ENCODE data around the gene FAM209A.

The FAM209A gene

GRCh38 chr20:56565511-56565910, 41.0 kb downstream of the FAM209A start:
- H3K36me3 ChIP-seq (ENCODE audit: insufficient read depth, low read length), result no peaks in the 10 kb centered on the region
- no peaks in the 10 kb centered on the region for H3K4me1 ChIP-seq (ENCODE audit: insufficient read depth, low read length, poor library complexity, severe bottlenecking)
- no peak overlapping the region for H3K4me2 ChIP-seq (ENCODE audit: low read depth, low read length, poor library complexity, severe bottlenecking)
- H3K9me2 ChIP-seq (replicated peaks; ENCODE audit: low read depth, low read length), result no peaks in the 10 kb centered on the region
- H3K9me3 ChIP-seq (ENCODE audit: insufficient read depth, low read depth, low read length), result no peaks in the 10 kb centered on the region
- H3F3A ChIP-seq (ENCODE audit: low read depth), result no peaks in the 10 kb centered on the region
- H3K27me3 ChIP-seq (ENCODE audit: insufficient read depth, low read length, poor library complexity, severe bottlenecking), result no peaks in the 10 kb centered on the region
- H3K9ac ChIP-seq (ENCODE audit: low read depth, low read length, poor library complexity, severe bottlenecking), result no peak overlapping the region
- TF ChIP-seq CTCF (conservative IDR thresholded peaks at IDR 0.05; ENCODE audit: low read length), result no peak
- no peak for TF ChIP-seq EZH2phosphoT487 (IDR thresholded peaks at IDR 0.05; ENCODE audit: borderline replicate concordance)
- H2AFZ ChIP-seq (ENCODE audit: low read length), result no peak overlapping the region
- H3K79me2 ChIP-seq (ENCODE audit: insufficient read depth, low read length), result no peaks in the 10 kb centered on the region
- H4K20me1 ChIP-seq (ENCODE audit: insufficient read depth, low read length, poor library complexity, severe bottlenecking), result no peaks in the 10 kb centered on the region
- H3K4me3 ChIP-seq (ENCODE audit: low read length, poor library complexity, severe bottlenecking), result no peak overlapping the region

- Histone ChIP-seq H2AFZ (ENCODE audit: low read length) (no peak overlapping the region), H3K9ac (ENCODE audit: low read depth, low read length, poor library complexity, severe bottlenecking) (no peak overlapping the region), H3K4me1 (ENCODE audit: insufficient read depth, low read length, poor library complexity, severe bottlenecking) (no peaks in the 10 kb centered on the region), H3K4me3 (ENCODE audit: low read length, poor library complexity, severe bottlenecking) (no peak overlapping the region), H3K79me2 (ENCODE audit: insufficient read depth, low read length) (no peaks in the 10 kb centered on the region), H3F3A (ENCODE audit: low read depth) (no peaks in the 10 kb centered on the region), H4K20me1 (ENCODE audit: insufficient read depth, low read length, poor library complexity, severe bottlenecking) (no peaks in the 10 kb centered on the region), H3K4me2 (ENCODE audit: low read depth, low read length, poor library complexity, severe bottlenecking) (no peak overlapping the region), H3K36me3 (ENCODE audit: insufficient read depth, low read length) (no peaks in the 10 kb centered on the region), H3K27me3 (ENCODE audit: insufficient read depth, low read length, poor library complexity, severe bottlenecking) (no peaks in the 10 kb centered on the region), H3K9me3 (ENCODE audit: insufficient read depth, low read depth, low read length) (no peaks in the 10 kb centered on the region), H3K9me2 (replicated peaks; ENCODE audit: low read depth, low read length) (no peaks in the 10 kb centered on the region)
- no peak for TF ChIP-seq EZH2phosphoT487 (IDR thresholded peaks at IDR 0.05; ENCODE audit: borderline replicate concordance)
- no peak for TF ChIP-seq CTCF (conservative IDR thresholded peaks at IDR 0.05; ENCODE audit: low read length)
These were observed 42.1 kb downstream of the FAM209A start for GRCh38 chr20:56566621-56567020.

GRCh38 chr20:56570832-56571231, 46.3 kb downstream of the FAM209A start:
- H3K4me3 ChIP-seq (ENCODE audit: low read length, poor library complexity, severe bottlenecking), result no peak overlapping the region

More at GRCh38 chr20:56570832-56571231, 46.3 kb downstream of the FAM209A start:
- Histone ChIP-seq H3K79me2 (ENCODE audit: insufficient read depth, low read length) (no peaks in the 10 kb centered on the region), H3K9me2 (replicated peaks; ENCODE audit: low read depth, low read length) (no peaks in the 10 kb centered on the region), H3K9me3 (ENCODE audit: insufficient read depth, low read depth, low read length) (no peaks in the 10 kb centered on the region), H3K36me3 (ENCODE audit: insufficient read depth, low read length) (no peaks in the 10 kb centered on the region), H3K9ac (ENCODE audit: low read depth, low read length, poor library complexity, severe bottlenecking) (no peak overlapping the region), H2AFZ (ENCODE audit: low read length) (no peak overlapping the region), H3F3A (ENCODE audit: low read depth) (no peaks in the 10 kb centered on the region), H3K4me1 (ENCODE audit: insufficient read depth, low read length, poor library complexity, severe bottlenecking) (no peaks in the 10 kb centered on the region), H4K20me1 (ENCODE audit: insufficient read depth, low read length, poor library complexity, severe bottlenecking) (no peaks in the 10 kb centered on the region), H3K27me3 (ENCODE audit: insufficient read depth, low read length, poor library complexity, severe bottlenecking) (no peaks in the 10 kb centered on the region), H3K4me2 (ENCODE audit: low read depth, low read length, poor library complexity, severe bottlenecking) (no peak overlapping the region)
- no peak for TF ChIP-seq EZH2phosphoT487 (IDR thresholded peaks at IDR 0.05; ENCODE audit: borderline replicate concordance)
- no peak for TF ChIP-seq CTCF (conservative IDR thresholded peaks at IDR 0.05; ENCODE audit: low read length)

Measured in Loucy (cell line).